Fibroblast of peridontal ligament (primary cell): ENCODE results near the gene EEF1A1.

Experiments used
- DNase-seq: peaks from one replicate; pipeline ENCODE4 v3.0.0-alpha.2; 2010; ENCODE audit errors: extremely low read depth

The EEF1A1 gene

GRCh38 chr6:73505142-73505541, 15.7 kb downstream of the EEF1A1 start:
- no peak for DNase-seq

- DNase-seq = no peak
These were observed 16.7 kb downstream of the EEF1A1 start for GRCh38 chr6:73504160-73504559.

- no peak for DNase-seq
These were observed 17.6 kb downstream of the EEF1A1 start for GRCh38 chr6:73503027-73503772.

GRCh38 chr6:73497915-73498314, 22.9 kb downstream of the EEF1A1 start:
- DNase-seq = no peak

GRCh38 chr6:73491377-73491776, 29.5 kb downstream of the EEF1A1 start:
- DNase-seq = no peak

GRCh38 chr6:73487473-73487872, 33.4 kb downstream of the EEF1A1 start:
- no peak for DNase-seq

GRCh38 chr6:73484438-73484837, 36.4 kb downstream of the EEF1A1 start:
- no peak for DNase-seq

GRCh38 chr6:73481969-73482368, 38.9 kb downstream of the EEF1A1 start:
- no peak for DNase-seq

GRCh38 chr6:73477407-73477806, 43.4 kb downstream of the EEF1A1 start:
- DNase-seq = no peak

GRCh38 chr6:73476723-73477122, 44.1 kb downstream of the EEF1A1 start:
- DNase-seq = no peak

GRCh38 chr6:73471686-73472290, 49.0 kb downstream of the EEF1A1 start:
- no peak for DNase-seq
